ENCODE data around the gene CCT6A. TPM values are rescaled to one million over a fixed set of nuclear protein-coding genes. Genes with fewer than 3 reads are reported as not detected.

CCT6A gene
- total and polyA plus RNA-seq, 2 of the 4 experiments (the other 2 are of a cell fraction) = 135 to 265 TPM

GRCh38 chr7:56033671-56034432, 17.7 kb upstream of the CCT6A start (continued):
- TF ChIP-seq ELK1 (IDR thresholded peaks at IDR 0.05; ENCODE audit: borderline replicate concordance, low read depth, low read length) = no peak

GRCh38 chr7:56040730-56041129, 10.8 kb upstream of the CCT6A start:
- intact Hi-C loops (cut with micrococcal nuclease) = no loop called here
- POLR2A ChIA-PET (ENCODE audit: unreplicated experiment) = no interaction called here
- TF ChIP-seq RCOR1 (IDR thresholded peaks at IDR 0.05; ENCODE audit: insufficient replicate concordance, low read length) = no peak
- TF ChIP-seq CEBPB (IDR thresholded peaks at IDR 0.05; ENCODE audit: low read depth, low read length) = no peak
- no peak for TF ChIP-seq MAZ (IDR thresholded peaks at IDR 0.05; ENCODE audit: borderline replicate concordance, low read depth, low read length)
- TF ChIP-seq CTCF (conservative IDR thresholded peaks at IDR 0.05; ENCODE audit: low read depth, low read length) = no peak
- TF ChIP-seq MXI1 (IDR thresholded peaks at IDR 0.05; ENCODE audit: borderline replicate concordance, low read depth, low read length) = no peak
- no peak for TF ChIP-seq USF2 (IDR thresholded peaks at IDR 0.05; ENCODE audit: low read depth, low read length)
- no peak for TF ChIP-seq MAFK (IDR thresholded peaks at IDR 0.05; ENCODE audit: low read depth, low read length)
- no peak for TF ChIP-seq POLR2A (IDR thresholded peaks at IDR 0.05; ENCODE audit: low read depth, low read length)
- TF ChIP-seq SMC3 (IDR thresholded peaks at IDR 0.05; ENCODE audit: low read depth, low read length) = no peak
- TF ChIP-seq FOS (IDR thresholded peaks at IDR 0.05; ENCODE audit: low read depth, low read length) = no peak
- TF ChIP-seq BHLHE40 (IDR thresholded peaks at IDR 0.05; ENCODE audit: low read depth, low read length) = no peak

More at GRCh38 chr7:56040730-56041129, 10.8 kb upstream of the CCT6A start:
- Histone ChIP-seq H4K20me1 (ENCODE audit: insufficient read depth, low read length) (no peaks in the 10 kb centered on the region; the same call in 1 of the 2 replicates), H3K9me3 (ENCODE audit: control insufficient read depth, insufficient read depth, low read length) (no peaks in the 10 kb centered on the region), H4K8ac (ENCODE audit: low read depth in 2 of 2, low read length in 2 of 2) (no peak overlapping the region; a peak in 1 of 4 replicates), H2BK15ac (ENCODE audit: low read depth, low read length) (no peak overlapping the region; the same call in 2 of the 3 replicates), H3K9me1 (ENCODE audit: insufficient read depth, low read length) (peaks cover 4% of the 10 kb centered on the region), H3K27ac (ENCODE audit: insufficient read depth, low read length) (peak overlapping the region; percentile 52; the same call in 1 of the 2 replicates), H3K27me3 (ENCODE audit: control insufficient read depth, insufficient read depth, low read length) (no peaks in the 10 kb centered on the region), H2AK9ac (replicated peaks; ENCODE audit: low read depth, low read length, poor library complexity) (peak overlapping the region; percentile 3), H2AK5ac (ENCODE audit: low read depth, low read length) (no peak overlapping the region), H2BK20ac (ENCODE audit: low read depth, low read length) (0 out of 2 replicates have a peak overlapping the region, but pooled peaks have one; percentile 9), H2BK5ac (ENCODE audit: low read depth, low read length, poor library complexity, severe bottlenecking) (peak overlapping the region; percentile 50), H2BK120ac (ENCODE audit: low read depth, low read length) (no peak overlapping the region), H3K36me3 (ENCODE audit: control insufficient read depth, insufficient read depth, low read length) (peaks cover 3% of the 10 kb centered on the region; the same call in 1 of the 2 replicates), H3K14ac (replicated peaks; ENCODE audit: low read depth, low read length) (no peak overlapping the region; the same call in 1 of the 2 replicates), H3K79me1 (ENCODE audit: low read depth in 1 of 2, low read length in 2 of 2) (peaks cover under 1 to 5% of the 10 kb centered on the region in 2 experiments), H4K5ac (ENCODE audit: low read depth, low read length) (peak overlapping the region; percentile 60; the same call in 1 of the 2 replicates), H4K91ac (ENCODE audit: insufficient read depth, low read depth, low read length) (no peak overlapping the region; the same call in 1 of the 2 replicates), H3K18ac (ENCODE audit: low read depth, low read length) (peak overlapping the region; percentile 46; the same call in 1 of the 2 replicates), H3K4me3 (ENCODE audit: insufficient read depth, low read depth, low read length) (no peak overlapping the region), H3K4me1 (ENCODE audit: control insufficient read depth, insufficient read depth, low read length) (peaks cover 2% of the 10 kb centered on the region; the same call in 1 of the 2 replicates), H3K23ac (ENCODE audit: low read depth, low read length) (no peak overlapping the region), H3K9ac (ENCODE audit: low read depth, low read length) (no peak overlapping the region; the same call in 1 of the 2 replicates), H3K56ac (ENCODE audit: extremely low read depth, insufficient read depth, low read length) (no peak overlapping the region), H2AFZ (replicated peaks; ENCODE audit: low read length, poor library complexity) (peak overlapping the region; percentile 75), H3K4me2 (ENCODE audit: low read depth, low read length) (no peak overlapping the region), H3K4ac (ENCODE audit: low read depth, low read length) (no peak overlapping the region)
- dilution Hi-C loops (cut with HindIII; ENCODE audit: low sequenced_read_pairs, unreplicated experiment) (no loop called here), in situ Hi-C loops (cut with MboI; ENCODE audit: low sequenced_read_pairs) (no loop called here)
- peak; percentile 61 for ATAC-seq (ENCODE audit: low read depth)
- CTCF ChIA-PET = no interaction called here
- no CpG with 5 or more reads among the region's 3 CpGs for WGBS, 2 experiments (ENCODE audit: extremely low coverage in 2 of 2, insufficient read length in 1 of 2)
- BruUV-seq (replicated peaks) = no TSS peak
- peak; percentile 28 for DNase-seq
